SK-N-SH treated with all-trans-retinoic acid at 6 μM for 48 hours (cell line): Measurements from ENCODE around the gene GPR160.

ENCODE experiments used
- ATAC-seq: fragments of 200-7000 bp; cut with Tn5 transposase; 3 replicates; pipeline ENCODE4 v1.9.1; 2020; ENCODE audit warnings: mild to moderate bottlenecking, moderate library complexity
- ARNTL ChIP-seq: fragments of 450-650 bp; formaldehyde crosslinking; IDR thresholded peaks from 2 replicates; pipeline ENCODE4 v1.5.0; 2020; ENCODE audit warnings: low read depth, mild to moderate bottlenecking, moderate library complexity, borderline replicate concordance
- BACH2 ChIP-seq: fragments of 250-450 bp; sonication (Bioruptor Pico); IDR thresholded peaks from 2 replicates; pipeline ENCODE4 v1.9.0; 2021; ENCODE audit warnings: mild to moderate bottlenecking, borderline replicate concordance
- ESRRG ChIP-seq: fragments of 250-450 bp; sonication (Bioruptor Pico); IDR thresholded peaks from 2 replicates; pipeline ENCODE4 v1.6.1; 2021; ENCODE audit warnings: mild to moderate bottlenecking
- GLIS3 ChIP-seq: fragments of 250-450 bp; sonication (Bioruptor Pico); IDR thresholded peaks from 2 replicates; pipeline ENCODE4 v1.5.0; 2020; ENCODE audit warnings: mild to moderate bottlenecking, moderate library complexity
- ISL1 ChIP-seq: fragments of 250-450 bp; sonication (Bioruptor Pico); IDR thresholded peaks from 2 replicates; pipeline ENCODE4 v2.1.2; 2022; ENCODE audit warnings: mild to moderate bottlenecking, moderate library complexity
- OSR1 ChIP-seq: fragments of 250-450 bp; sonication (Bioruptor Pico); IDR thresholded peaks from 2 replicates; pipeline ENCODE4 v1.8.0; 2022; ENCODE audit warnings: moderate library complexity, mild to moderate bottlenecking, inconsistent platforms
- POU6F1 ChIP-seq: fragments of 250-450 bp; sonication (Bioruptor Pico); IDR thresholded peaks from 2 replicates; pipeline ENCODE4 v1.8.0; 2021; ENCODE audit warnings: low read depth, mild to moderate bottlenecking, moderate library complexity, borderline replicate concordance
- PPARA ChIP-seq: fragments of 250-450 bp; sonication (Bioruptor Pico); IDR thresholded peaks from 2 replicates; pipeline ENCODE4 v1.5.0; 2020; ENCODE audit warnings: mild to moderate bottlenecking, borderline replicate concordance
- RARB ChIP-seq: fragments of 250-450 bp; sonication (Bioruptor Pico); IDR thresholded peaks from 2 replicates; pipeline ENCODE4 v1.8.0; 2021; ENCODE audit warnings: mild to moderate bottlenecking, moderate library complexity
- SNAI2 ChIP-seq: fragments of 250-450 bp; sonication (Bioruptor Pico); IDR thresholded peaks from 2 replicates; pipeline ENCODE4 v1.5.0; 2020; ENCODE audit warnings: mild to moderate bottlenecking, moderate library complexity
- TCF4 ChIP-seq: fragments of 250-450 bp; sonication (Bioruptor Pico); IDR thresholded peaks from 2 replicates; pipeline ENCODE4 v1.8.0; 2021; ENCODE audit warnings: mild to moderate bottlenecking, moderate library complexity, borderline replicate concordance
- TOX ChIP-seq: fragments of 250-450 bp; sonication (Bioruptor Pico); IDR thresholded peaks from 2 replicates; pipeline ENCODE4 v1.8.0; 2021; ENCODE audit warnings: mild to moderate bottlenecking, moderate library complexity, borderline replicate concordance
- TSHZ2 ChIP-seq: fragments of 250-450 bp; sonication (Bioruptor Pico); IDR thresholded peaks from 2 replicates; pipeline ENCODE4 v1.5.0; 2020; ENCODE audit warnings: mild to moderate bottlenecking, moderate library complexity
- ZC3H10 ChIP-seq: fragments of 250-450 bp; sonication (Bioruptor Pico); IDR thresholded peaks from 2 replicates; pipeline ENCODE4 v1.5.1; 2021; ENCODE audit warnings: mild to moderate bottlenecking, moderate library complexity
- ZFP30 ChIP-seq: fragments of 450-650 bp; formaldehyde crosslinking; IDR thresholded peaks from 2 replicates; pipeline ENCODE4 v1.5.0; 2022; ENCODE audit warnings: mild to moderate bottlenecking, moderate library complexity
- ZNF565 ChIP-seq: fragments of 450-650 bp; formaldehyde crosslinking; conservative IDR thresholded peaks from 2 replicates; pipeline ENCODE4 v1.5.0; 2020; ENCODE audit warnings: low read depth, mild to moderate bottlenecking, moderate library complexity
- ZNF70 ChIP-seq: fragments of 450-650 bp; formaldehyde crosslinking; IDR thresholded peaks from 2 replicates; pipeline ENCODE4 v1.5.0; 2020; ENCODE audit warnings: mild to moderate bottlenecking, moderate library complexity
- ZNF8 ChIP-seq: fragments of 450-650 bp; formaldehyde crosslinking; IDR thresholded peaks from 2 replicates; pipeline ENCODE4 v1.5.0; 2020; ENCODE audit warnings: mild to moderate bottlenecking, moderate library complexity
- TF ChIP-seq, protein P1 (sequence below): fragments of 250-450 bp; sonication (Bioruptor Pico); IDR thresholded peaks from 2 replicates; pipeline ENCODE4 v1.8.0; 2020; ENCODE audit warnings: mild to moderate bottlenecking, moderate library complexity, borderline replicate concordance
- TF ChIP-seq, protein P2 (sequence below): fragments of 250-450 bp; sonication (Bioruptor Pico); IDR thresholded peaks from 2 replicates; pipeline ENCODE4 v1.5.1; 2021; ENCODE audit warnings: mild to moderate bottlenecking, moderate library complexity

Gene GPR160

DNA sequence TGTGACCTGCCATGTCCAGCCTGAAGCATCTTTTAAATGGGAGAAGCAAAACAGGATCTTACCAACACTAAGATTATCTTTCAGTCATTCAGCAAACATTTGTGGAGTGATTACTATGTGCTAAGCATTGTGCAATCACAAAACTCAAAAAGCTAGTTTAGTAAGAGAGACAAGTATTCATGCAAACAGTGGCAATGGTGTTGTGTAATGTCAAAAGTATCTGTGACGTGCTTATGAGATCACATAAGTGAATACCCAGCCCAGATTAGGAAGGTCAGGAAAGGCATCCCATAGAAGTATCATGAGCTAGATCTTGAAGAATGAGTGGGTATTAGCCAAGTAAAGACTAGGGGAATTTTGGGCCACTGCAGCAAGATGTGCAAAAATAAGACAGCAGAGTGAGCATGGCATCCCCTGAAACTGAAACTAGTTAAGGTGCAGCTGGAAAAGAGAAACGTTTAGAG is 39.1 kb upstream of the GPR160 start:
- TF ChIP-seq ESRRG (no peak), PPARA (no peak), TSHZ2 (CRISPR knock-in tag) (no peak), ZNF565 (CRISPR knock-in tag) (no peak)
- no peak for ATAC-seq

DNA sequence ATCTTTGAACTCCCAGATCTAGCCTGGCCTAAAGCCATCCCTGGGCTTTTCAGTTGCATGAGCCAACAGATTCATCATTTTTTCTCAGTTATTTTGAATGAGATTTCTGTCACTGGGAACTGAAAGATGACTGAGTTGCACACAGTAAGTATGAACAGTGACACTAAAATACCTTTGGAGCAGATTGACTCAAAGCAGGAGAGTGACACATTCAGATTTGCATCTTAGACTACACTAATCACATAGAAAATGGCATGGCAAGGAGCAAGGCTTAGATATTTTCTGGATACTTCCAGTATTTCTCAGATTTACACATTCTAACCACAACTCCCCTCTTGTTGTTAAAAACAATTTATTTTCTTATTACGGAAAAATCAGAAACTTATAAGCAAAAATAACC is 38.4 kb upstream of the GPR160 start:
- TF ChIP-seq TCF4 (CRISPR knock-in tag): no peak
- TF ChIP-seq ZNF70 (CRISPR knock-in tag): no peak
- TF ChIP-seq BACH2 (CRISPR knock-in tag): no peak
- no peak for TF ChIP-seq ZNF565 (CRISPR knock-in tag)
- no peak for TF ChIP-seq OSR1
- no peak for TF ChIP-seq TSHZ2 (CRISPR knock-in tag)
- no peak for TF ChIP-seq RARB (CRISPR knock-in tag)
- TF ChIP-seq SNAI2 (CRISPR knock-in tag): no peak
- no peak for TF ChIP-seq ISL1 (CRISPR knock-in tag)
- no peak for TF ChIP-seq TOX (CRISPR knock-in tag)
- TF ChIP-seq ESRRG: no peak
- TF ChIP-seq POU6F1 (CRISPR knock-in tag): no peak
- ATAC-seq: no peak

- ATAC-seq: no peak
Observed at GRCh38 chr3:170000051-170000450, 37.7 kb upstream of the GPR160 start.

GRCh38 chr3:170002231-170002630 is 35.6 kb upstream of the GPR160 start:
- no peak for ATAC-seq
- TF ChIP-seq ZC3H10: no peak
- TF ChIP-seq ESRRG: no peak
- TF ChIP-seq ZNF70 (CRISPR knock-in tag): no peak
- no peak for TF ChIP-seq GLIS3 (CRISPR knock-in tag)
- no peak for TF ChIP-seq ZFP30 (CRISPR knock-in tag)
- TF ChIP-seq ZNF8: no peak
- TF ChIP-seq, protein P1, sequence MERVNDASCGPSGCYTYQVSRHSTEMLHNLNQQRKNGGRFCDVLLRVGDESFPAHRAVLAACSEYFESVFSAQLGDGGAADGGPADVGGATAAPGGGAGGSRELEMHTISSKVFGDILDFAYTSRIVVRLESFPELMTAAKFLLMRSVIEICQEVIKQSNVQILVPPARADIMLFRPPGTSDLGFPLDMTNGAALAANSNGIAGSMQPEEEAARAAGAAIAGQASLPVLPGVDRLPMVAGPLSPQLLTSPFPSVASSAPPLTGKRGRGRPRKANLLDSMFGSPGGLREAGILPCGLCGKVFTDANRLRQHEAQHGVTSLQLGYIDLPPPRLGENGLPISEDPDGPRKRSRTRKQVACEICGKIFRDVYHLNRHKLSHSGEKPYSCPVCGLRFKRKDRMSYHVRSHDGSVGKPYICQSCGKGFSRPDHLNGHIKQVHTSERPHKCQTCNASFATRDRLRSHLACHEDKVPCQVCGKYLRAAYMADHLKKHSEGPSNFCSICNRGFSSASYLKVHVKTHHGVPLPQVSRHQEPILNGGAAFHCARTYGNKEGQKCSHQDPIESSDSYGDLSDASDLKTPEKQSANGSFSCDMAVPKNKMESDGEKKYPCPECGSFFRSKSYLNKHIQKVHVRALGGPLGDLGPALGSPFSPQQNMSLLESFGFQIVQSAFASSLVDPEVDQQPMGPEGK (CRISPR knock-in tag): no peak
- no peak for TF ChIP-seq SNAI2 (CRISPR knock-in tag)
- TF ChIP-seq BACH2 (CRISPR knock-in tag): no peak
- TF ChIP-seq RARB (CRISPR knock-in tag): no peak
- TF ChIP-seq PPARA: no peak
- no peak for TF ChIP-seq ARNTL (CRISPR knock-in tag)
- no peak for TF ChIP-seq TOX (CRISPR knock-in tag)
- no peak for TF ChIP-seq TSHZ2 (CRISPR knock-in tag)
- no peak for TF ChIP-seq ISL1 (CRISPR knock-in tag)

More at GRCh38 chr3:170000051-170000450, 37.7 kb upstream of the GPR160 start:
- TF ChIP-seq, protein P2, sequence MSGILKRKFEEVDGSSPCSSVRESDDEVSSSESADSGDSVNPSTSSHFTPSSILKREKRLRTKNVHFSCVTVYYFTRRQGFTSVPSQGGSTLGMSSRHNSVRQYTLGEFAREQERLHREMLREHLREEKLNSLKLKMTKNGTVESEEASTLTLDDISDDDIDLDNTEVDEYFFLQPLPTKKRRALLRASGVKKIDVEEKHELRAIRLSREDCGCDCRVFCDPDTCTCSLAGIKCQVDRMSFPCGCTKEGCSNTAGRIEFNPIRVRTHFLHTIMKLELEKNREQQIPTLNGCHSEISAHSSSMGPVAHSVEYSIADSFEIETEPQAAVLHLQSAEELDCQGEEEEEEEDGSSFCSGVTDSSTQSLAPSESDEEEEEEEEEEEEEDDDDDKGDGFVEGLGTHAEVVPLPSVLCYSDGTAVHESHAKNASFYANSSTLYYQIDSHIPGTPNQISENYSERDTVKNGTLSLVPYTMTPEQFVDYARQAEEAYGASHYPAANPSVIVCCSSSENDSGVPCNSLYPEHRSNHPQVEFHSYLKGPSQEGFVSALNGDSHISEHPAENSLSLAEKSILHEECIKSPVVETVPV (CRISPR knock-in tag): no peak
- no peak for TF ChIP-seq ZNF565 (CRISPR knock-in tag)
- no peak for TF ChIP-seq TCF4 (CRISPR knock-in tag)
